T-cell (primary cell): ENCODE data around the gene FHIP1B. TPM values are rescaled to one million over a fixed set of nuclear protein-coding genes. Genes with fewer than 3 reads are reported as not detected.

ENCODE experiments used
- ATAC-seq, 4 experiments: fragments of 200-7000 bp in 3 of 4; fragments of 150-1000 bp in 1 of 4; cut with Tn5 transposase; replicated peaks in 1 of 4; 1 replicate in 3 of 4; 2 replicates in 1 of 4; pipeline ENCODE4 v1.10.0; 2021; ENCODE audit warnings: moderate library complexity in 3 of 4, mild to moderate bottlenecking in 2 of 4, moderate number of reproducible peaks in 1 of 4
- CTCF ChIA-PET, 2 donors: fragments of 300-600 bp; sonication (Branson Sonifier 250); formaldehyde crosslinking; loops; one replicate each; lab custom pipeline; 2022; ENCODE audit warnings: antibody characterized with exemption in 2 of 2; lab: Charles Lee
- POLR2A ChIA-PET, 2 donors: fragments of 300-600 bp; sonication (Branson Sonifier 250); formaldehyde crosslinking; loops; one replicate each; lab custom pipeline; 2022; ENCODE audit warnings: antibody characterized with exemption in 2 of 2; lab: Charles Lee
- DNase-seq, 35 experiments: peaks; one replicate each; pipeline versions ENCODE4 v3.0.0 to v3.0.0-alpha.2; 2013 to 2023
- H3K27ac ChIP-seq: one replicate; pipeline ENCODE4 v1.5.1; 2013; ENCODE audit warnings: low read length
- H3K27me3 ChIP-seq, 2 experiments: replicated peaks in 1 of 2; 1 replicate in 1 of 2; 2 replicates in 1 of 2; pipeline versions ENCODE4 v1.6.1 to v1.7.0; 2013; ENCODE audit warnings: low read length in 1 of 2, mixed read lengths in 1 of 2; ENCODE audit not compliant: control insufficient read depth in 2 of 2, insufficient read depth in 2 of 2; ENCODE audit errors: extremely low read depth in 1 of 2
- H3K36me3 ChIP-seq, 2 donors: 1 replicate in 1 of 2; 2 replicates in 1 of 2; pipeline versions ENCODE4 v1.6.1 to v1.7.0; 2013; ENCODE audit warnings: low read length in 1 of 2; ENCODE audit not compliant: control insufficient read depth in 2 of 2, insufficient read depth in 1 of 2; ENCODE audit errors: extremely low read depth in 1 of 2
- H3K4me1 ChIP-seq, 2 experiments: 1 replicate in 1 of 2; 2 replicates in 1 of 2; pipeline versions ENCODE4 v1.6.1 to v1.7.0; 2013; ENCODE audit warnings: low read length in 2 of 2, mixed read lengths in 1 of 2; ENCODE audit not compliant: insufficient read depth in 2 of 2, control insufficient read depth in 1 of 2; ENCODE audit errors: extremely low read depth in 1 of 2
- H3K4me3 ChIP-seq, 2 donors: 1 replicate in 1 of 2; 2 replicates in 1 of 2; pipeline versions ENCODE4 v1.5.1 to v1.7.0; 2013; ENCODE audit warnings: mild to moderate bottlenecking in 2 of 2, low read length in 1 of 2, moderate library complexity in 1 of 2; ENCODE audit not compliant: control insufficient read depth in 1 of 2; ENCODE audit errors: extremely low read depth in 1 of 2
- H3K9me3 ChIP-seq: 2 replicates; pipeline ENCODE4 v1.7.0; 2013
- H3K27ac Mint-ChIP-seq, 2 donors: one replicate each; pipeline ENCODE4 v1.8.0; 2020 to 2021; ENCODE audit warnings: mild to moderate bottlenecking in 2 of 2, mixed read lengths in 2 of 2
- H3K27me3 Mint-ChIP-seq, 2 donors: one replicate each; pipeline ENCODE4 v1.8.0; 2021 to 2022; ENCODE audit warnings: mixed read lengths in 2 of 2
- H3K36me3 Mint-ChIP-seq: one replicate; pipeline ENCODE4 v1.8.0; 2021; ENCODE audit warnings: mixed read lengths
- H3K4me1 Mint-ChIP-seq, 3 donors: one replicate each; pipeline ENCODE4 v1.8.0; 2020 to 2022; ENCODE audit warnings: mixed read lengths in 3 of 3, mild to moderate bottlenecking in 1 of 3
- H3K4me3 Mint-ChIP-seq, 3 donors: one replicate each; pipeline ENCODE4 v1.8.0; 2020 to 2022; ENCODE audit warnings: mild to moderate bottlenecking in 3 of 3, mixed read lengths in 3 of 3, moderate library complexity in 3 of 3
- H3K9me3 Mint-ChIP-seq, 3 donors: one replicate each; pipeline ENCODE4 v1.8.0; 2020 to 2022; ENCODE audit warnings: mixed read lengths in 3 of 3
- WGBS: methylation state at CpG from one replicate; pipeline ENCODE4 v1.1.5; 2013; ENCODE audit warnings: missing lambda C conversion rate; ENCODE audit not compliant: insufficient coverage; 5-methylcytosine and 5-hydroxymethylcytosine counted together
- total RNA-seq, 35 experiments: library from RNA in 6 of 35; stranded (reverse) in 6 of 35; fragments of 120-200 nt in 1 of 35; gene quantifications; one replicate each; pipeline versions ENCODE4 v1.2.1 to v1.2.4 and lab custom pipeline; 2013 to 2026

FHIP1B gene
- total RNA-seq, 5 donors from 2014 or later (not counting 1 experiment from before 2014, with no cell fraction given) = 28.9 to 49.7 (median 45.4) TPM

DNA sequence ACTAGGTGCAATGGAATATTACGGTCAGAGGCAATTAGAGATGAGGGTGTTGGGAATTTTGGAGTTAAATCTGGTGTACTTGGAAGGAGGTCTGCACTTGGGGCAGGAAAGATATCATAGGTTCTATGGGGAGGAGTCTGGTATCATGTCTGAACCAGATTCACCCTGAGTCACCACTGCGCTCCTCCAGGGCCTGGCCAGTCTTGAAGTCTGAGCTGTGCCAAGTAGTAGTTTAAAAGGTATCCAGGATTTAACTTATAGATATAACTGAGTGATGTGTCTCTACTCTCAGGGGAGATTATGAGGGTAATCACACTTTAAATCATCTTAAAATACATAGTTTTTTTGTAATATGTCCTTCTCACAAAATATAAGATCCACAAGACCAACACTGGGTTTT is 11.1 kb upstream of the FHIP1B start:
- ATAC-seq (no peak), DNase-seq (no peak)
- H3K27me3 ChIP-seq = peaks cover 0 to 11% of the 10 kb centered on the region in 2 experiments
- H3K9me3 Mint-ChIP-seq = no peaks in the 10 kb centered on the region
- H3K4me3 Mint-ChIP-seq = no peak overlapping the region
- POLR2A ChIA-PET = no interaction called here
- H3K9me3 ChIP-seq = no peaks in the 10 kb centered on the region
- no peak overlapping the region for H3K4me3 ChIP-seq
- no peaks in the 10 kb centered on the region for H3K4me1 Mint-ChIP-seq
- H3K36me3 ChIP-seq = no peaks in the 10 kb centered on the region
- 88% methylated on average over 1 of the region's 2 CpGs for WGBS
- H3K4me1 ChIP-seq = no peaks in the 10 kb centered on the region
- CTCF ChIA-PET = no interaction called here
- no peak overlapping the region for H3K27ac Mint-ChIP-seq
- no peaks in the 10 kb centered on the region for H3K36me3 Mint-ChIP-seq
- H3K27me3 Mint-ChIP-seq = peaks cover 19 to 21% of the 10 kb centered on the region in 2 donors
- H3K27ac ChIP-seq = no peak overlapping the region

DNA sequence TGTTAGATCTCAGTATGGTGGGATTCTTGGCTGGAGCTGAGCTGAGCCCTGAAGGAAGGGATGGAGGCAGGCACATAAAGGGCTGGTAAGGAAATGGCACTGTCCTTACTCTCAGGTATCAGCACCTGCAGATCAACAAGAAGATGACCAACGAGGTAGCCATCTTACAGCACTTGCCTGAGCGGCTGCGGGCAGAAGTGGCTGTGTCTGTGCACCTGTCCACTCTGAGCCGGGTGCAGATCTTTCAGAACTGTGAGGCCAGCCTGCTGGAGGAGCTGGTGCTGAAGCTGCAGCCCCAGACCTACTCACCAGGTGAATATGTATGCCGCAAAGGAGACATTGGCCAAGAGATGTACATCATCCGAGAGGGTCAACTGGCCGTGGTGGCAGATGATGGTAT is 6.9 kb upstream of the FHIP1B start:
- no peaks in the 10 kb centered on the region for H3K9me3 Mint-ChIP-seq
- ATAC-seq = no peak
- no peak for DNase-seq
- no peaks in the 10 kb centered on the region for H3K9me3 ChIP-seq
- H3K27ac Mint-ChIP-seq = no peak overlapping the region
- ChIA-PET POLR2A (no interaction called here), CTCF (interaction anchor here in 1 of 2 donors (0.9 kb wide), 1 partner anchor 15 kb away, joined by 8 read pairs; no protein-coding TSS in a partner anchor)
- no peaks in the 10 kb centered on the region for H3K36me3 Mint-ChIP-seq
- H3K4me1 ChIP-seq = no peaks in the 10 kb centered on the region
- WGBS = 85% methylated on average over 7 of the region's 7 CpGs
- peaks cover 0 to 29% of the 10 kb centered on the region in 2 experiments for H3K27me3 ChIP-seq
- H3K27me3 Mint-ChIP-seq = peaks cover 21 to 24% of the 10 kb centered on the region in 2 donors
- H3K27ac ChIP-seq = no peak overlapping the region
- H3K36me3 ChIP-seq = no peaks in the 10 kb centered on the region
- no peak overlapping the region for H3K4me3 ChIP-seq
- H3K4me3 Mint-ChIP-seq = no peak overlapping the region
- no peaks in the 10 kb centered on the region for H3K4me1 Mint-ChIP-seq

DNA sequence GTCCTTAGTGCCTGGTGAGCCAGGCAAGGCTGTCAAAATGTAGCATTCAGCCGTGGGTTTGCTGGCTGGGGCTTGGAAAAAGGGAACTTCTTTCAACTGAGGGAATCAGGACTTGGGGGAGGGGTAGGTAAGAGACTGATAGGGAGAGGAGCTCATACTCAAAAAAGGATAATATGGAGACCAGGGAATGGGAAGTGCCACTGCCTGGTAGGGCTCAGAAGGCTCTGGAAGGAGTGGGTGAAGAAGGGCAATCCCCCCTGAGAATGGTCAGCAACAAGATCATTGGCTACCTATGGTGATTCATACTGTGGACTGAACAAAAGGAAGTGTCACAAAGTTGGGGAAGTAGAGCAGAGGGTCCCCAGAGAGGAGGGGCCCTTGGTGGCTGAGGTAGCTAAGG is 6.3 kb upstream of the FHIP1B start:
- DNase-seq = no peak
- H3K36me3 ChIP-seq = no peaks in the 10 kb centered on the region
- WGBS = 0% methylated on average over 1 of the region's 1 CpG
- Mint-ChIP-seq H3K4me1 (no peaks in the 10 kb centered on the region), H3K36me3 (no peaks in the 10 kb centered on the region), H3K27ac (no peak overlapping the region), H3K4me3 (no peak overlapping the region), H3K9me3 (no peaks in the 10 kb centered on the region), H3K27me3 (peaks cover 21 to 24% of the 10 kb centered on the region in 2 donors)
- ATAC-seq = no peak
- no peak overlapping the region for H3K27ac ChIP-seq
- POLR2A ChIA-PET = no interaction called here
- H3K9me3 ChIP-seq = no peaks in the 10 kb centered on the region
- H3K4me1 ChIP-seq = no peaks in the 10 kb centered on the region
- CTCF ChIA-PET = interaction anchor here (0.6 to 0.9 kb wide), 2 partner anchors 16 to 50 kb away, joined by 4 to 8 read pairs; no protein-coding TSS in a partner anchor
- H3K27me3 ChIP-seq = peaks cover 0 to 29% of the 10 kb centered on the region in 2 experiments
- no peak overlapping the region for H3K4me3 ChIP-seq

DNA sequence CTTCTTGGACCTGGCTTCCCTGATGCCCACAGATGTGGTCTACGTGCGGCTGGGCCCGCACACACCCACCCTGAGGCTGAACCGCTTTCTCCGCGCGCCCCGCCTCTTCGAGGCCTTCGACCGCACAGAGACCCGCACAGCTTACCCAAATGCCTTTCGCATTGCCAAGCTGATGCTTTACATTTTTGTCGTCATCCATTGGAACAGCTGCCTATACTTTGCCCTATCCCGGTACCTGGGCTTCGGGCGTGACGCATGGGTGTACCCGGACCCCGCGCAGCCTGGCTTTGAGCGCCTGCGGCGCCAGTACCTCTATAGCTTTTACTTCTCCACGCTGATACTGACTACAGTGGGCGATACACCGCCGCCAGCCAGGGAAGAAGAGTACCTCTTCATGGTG is 5.7 kb upstream of the FHIP1B start:
- Mint-ChIP-seq H3K9me3 (no peaks in the 10 kb centered on the region), H3K4me3 (no peak overlapping the region), H3K27ac (no peak overlapping the region), H3K36me3 (no peaks in the 10 kb centered on the region), H3K4me1 (peaks cover 3 to 5% (median 3%) of the 10 kb centered on the region in 3 donors), H3K27me3 (peaks cover 21 to 24% of the 10 kb centered on the region in 2 donors)
- ChIA-PET CTCF (interaction anchor here in 1 of 2 donors (0.6 kb wide), 1 partner anchor 50 kb away, joined by 4 read pairs; no protein-coding TSS in a partner anchor), POLR2A (no interaction called here)
- DNase-seq = no peak
- WGBS = 95% methylated on average over 28 of the region's 28 CpGs
- H3K4me3 ChIP-seq = no peak overlapping the region
- H3K36me3 ChIP-seq = no peaks in the 10 kb centered on the region
- no peak overlapping the region for H3K27ac ChIP-seq
- ATAC-seq = no peak
- peaks cover 0 to 6% of the 10 kb centered on the region in 2 experiments for H3K4me1 ChIP-seq
- H3K9me3 ChIP-seq = no peaks in the 10 kb centered on the region
- H3K27me3 ChIP-seq = peaks cover 0 to 29% of the 10 kb centered on the region in 2 experiments

- no peak within 1 kb of the TSS for H3K4me3 ChIP-seq
- Mint-ChIP-seq H3K9me3 (no peaks in the 10 kb centered on the region), H3K4me3 (no peak within 1 kb of the TSS), H3K36me3 (no peaks in the 10 kb centered on the region), H3K4me1 (peaks cover 9 to 14% (median 10%) of the 10 kb centered on the region in 3 donors), H3K27ac (no peak within 1 kb of the TSS), H3K27me3 (peaks cover 21 to 22% of the 10 kb centered on the region in 2 donors)
- no peak within 1 kb of the TSS for H3K27ac ChIP-seq
- peaks cover 0 to 25% of the 10 kb centered on the region in 2 experiments for H3K27me3 ChIP-seq
- no peak for DNase-seq
- WGBS = no CpG with 5 or more reads among the region's 1 CpG
- peaks cover 3 to 12% of the 10 kb centered on the region in 2 experiments for H3K4me1 ChIP-seq
- ChIA-PET POLR2A (no interaction called here), CTCF (no interaction called here)
- ATAC-seq = no peak
- no peaks in the 10 kb centered on the region for H3K36me3 ChIP-seq
- no peaks in the 10 kb centered on the region for H3K9me3 ChIP-seq
These were observed 4.5 kb upstream of the FHIP1B start, which contains the start of gene CNGA4 for GRCh38 chr11:6238902-6239301. CNGA4 (plus strand) TSS chr11:6239089; CDS start chr11:6239207, 118 bp downstream.

GRCh38 chr11:6237761-6238302 is 3.4 kb upstream of the FHIP1B start:
- Histone ChIP-seq H3K9me3 (no peaks in the 10 kb centered on the region), H3K36me3 (no peaks in the 10 kb centered on the region), H3K4me3 (no peak overlapping the region), H3K27ac (no peak overlapping the region), H3K4me1 (peaks cover 8 to 17% of the 10 kb centered on the region in 2 experiments), H3K27me3 (peaks cover 0 to 23% of the 10 kb centered on the region in 2 experiments)
- Mint-ChIP-seq H3K4me3 (no peak overlapping the region), H3K9me3 (no peaks in the 10 kb centered on the region), H3K4me1 (peaks cover 18 to 25% (median 19%) of the 10 kb centered on the region in 3 donors), H3K27me3 (peaks cover 12 to 13% of the 10 kb centered on the region in 2 donors), H3K27ac (no peak overlapping the region), H3K36me3 (no peaks in the 10 kb centered on the region)
- DNase-seq = no peak
- no peak for ATAC-seq
- WGBS = 83% methylated on average over 3 of the region's 5 CpGs
- ChIA-PET CTCF (interaction anchor here (0.8 to 1.7 kb wide), 2 partner anchors 13 to 141 kb away, joined by 4 to 6 read pairs; no protein-coding TSS in a partner anchor), POLR2A (interaction anchor here in 1 of 2 donors (0.6 kb wide), 1 partner anchor 63 kb away, joined by 4 read pairs; no protein-coding TSS in a partner anchor)
